Testis (tissue), 3 donors: Measurements from ENCODE around the gene PLIN4. TPM values are rescaled to one million over a fixed set of nuclear protein-coding genes. Genes with fewer than 3 reads are reported as not detected.
"Not testable (repeated sequence)": the region's sequence is repeated elsewhere in the genome, so short reads cannot be mapped to it uniquely, and the experiment has no call there.

ENCODE experiments used
- DNase-seq: peaks from one replicate; pipeline ENCODE4 v3.0.0-alpha.2; 2019
- H3K27ac ChIP-seq, 2 donors: fragments of 200-600 bp; sonication (generic); one replicate each; pipeline ENCODE4 v1.5.1; 2019
- H3K27me3 ChIP-seq: fragments of 200-600 bp; sonication (generic); one replicate; pipeline ENCODE4 v1.5.1; 2019
- H3K36me3 ChIP-seq: fragments of 200-600 bp; sonication (generic); one replicate; pipeline ENCODE4 v1.5.1; 2017; ENCODE audit warnings: low read depth; ENCODE audit errors: missing control alignments
- H3K4me1 ChIP-seq: fragments of 200-600 bp; sonication (generic); one replicate; pipeline ENCODE4 v1.5.1; 2019
- H3K4me3 ChIP-seq, 2 donors: fragments of 200-600 bp; sonication (generic); one replicate each; pipeline ENCODE4 v1.5.1; 2017 to 2019
- H3K9me3 ChIP-seq: fragments of 200-600 bp; sonication (generic); one replicate; pipeline ENCODE4 v1.5.1; 2017
- CTCF ChIP-seq, 3 experiments: fragments of 450-650 bp in 2 of 3; fragments of 200-600 bp in 1 of 3; sonication (generic) in 1 of 3; IDR thresholded peaks; one replicate each; pipeline ENCODE4 v1.5.1; 2016 to 2019; ENCODE audit warnings: antibody characterized with exemption in 3 of 3, mild to moderate bottlenecking in 2 of 3, moderate library complexity in 1 of 3
- POLR2A ChIP-seq: fragments of 450-650 bp; IDR thresholded peaks from one replicate; pipeline ENCODE4 v1.6.1; 2017; ENCODE audit warnings: antibody characterized with exemption, mild to moderate bottlenecking, moderate library complexity
- WGBS, 2 donors: methylation state at CpG; one replicate each; pipeline ENCODE4 v1.1.5; 2018; 5-methylcytosine and 5-hydroxymethylcytosine counted together
- intact Hi-C: fragments of 100-400 bp; cut with DNase I; formaldehyde crosslinking; loops from one replicate; pipeline ENCODE4 v1.15.1; 2023; ENCODE audit warnings: low total_unique reads
- polyA plus RNA-seq: library from polyadenylated mRNA; stranded (reverse); fragments of 350-450 nt; fragmentation: Illumina TruSeq; extraction: RNeasy Lipid Tissue Mini Kit (QIAGEN cat#74804); gene quantifications from one replicate; pipeline ENCODE4 v1.2.3, GENCODE V29; 2014; ENCODE audit warnings: low read depth, low replicate concordance; ENCODE audit not compliant: insufficient read depth
- total RNA-seq, 2 donors: library from RNA; depleted of rRNA; stranded (reverse); fragments of >200 nt; gene quantifications; one replicate each; pipeline ENCODE4 v1.2.3, GENCODE V29; 2016

Gene PLIN4
- total and polyA plus RNA-seq, 3 donors from 2014 or later = 2.8 to 4.0 (median 3.7) TPM

- no peak overlapping the region for H3K4me3 ChIP-seq
- 51 to 80% methylated on average over 34 to 87 of the region's 87 CpGs for WGBS, 2 donors
- intact Hi-C loops = no loop called here
- H3K4me1 ChIP-seq = no peaks in the 10 kb centered on the region
- no peaks in the 10 kb centered on the region for H3K36me3 ChIP-seq
- no peak overlapping the region for H3K27ac ChIP-seq
- no peaks in the 10 kb centered on the region for H3K9me3 ChIP-seq
- no peak for DNase-seq
- no peak for TF ChIP-seq POLR2A
- no peak for TF ChIP-seq CTCF (IDR thresholded peaks at IDR 0.05)
- H3K27me3 ChIP-seq = no peaks in the 10 kb centered on the region
Observed at GRCh38 chr19:4543842-4544647, 25.8 kb upstream of the PLIN4 start.

GRCh38 chr19:4542896-4543841 is 24.9 kb upstream of the PLIN4 start:
- DNase-seq = no peak
- H3K27ac ChIP-seq = no peak overlapping the region
- H3K4me3 ChIP-seq = peak overlapping the region in 1 of 2 donors; percentile 29
- 53 to 75% methylated on average over 46 to 50 of the region's 77 CpGs for WGBS, 2 donors
- H3K4me1 ChIP-seq = no peaks in the 10 kb centered on the region
- no peaks in the 10 kb centered on the region for H3K9me3 ChIP-seq
- no peaks in the 10 kb centered on the region for H3K36me3 ChIP-seq
- no peaks in the 10 kb centered on the region for H3K27me3 ChIP-seq
- TF ChIP-seq POLR2A = no peak
- TF ChIP-seq CTCF (IDR thresholded peaks at IDR 0.05) = no peak
- intact Hi-C loops = no loop called here

- DNase-seq, H3K27me3 ChIP-seq: not testable (repeated sequence)
Observed at GRCh38 chr19:4541806-4542145, 23.5 kb upstream of the PLIN4 start.

GRCh38 chr19:4541114-4541805 is 23.0 kb upstream of the PLIN4 start:
- no peaks in the 10 kb centered on the region for H3K4me1 ChIP-seq
- 84 to 85% methylated on average over 12 of the region's 12 CpGs for WGBS, 2 donors
- no peaks in the 10 kb centered on the region for H3K27me3 ChIP-seq
- intact Hi-C loops = no loop called here
- H3K4me3 ChIP-seq = no peak overlapping the region
- no peak for TF ChIP-seq POLR2A
- TF ChIP-seq CTCF (IDR thresholded peaks at IDR 0.05) = no peak
- H3K27ac ChIP-seq = no peak overlapping the region
- H3K9me3 ChIP-seq = no peaks in the 10 kb centered on the region
- no peaks in the 10 kb centered on the region for H3K36me3 ChIP-seq
- no peak for DNase-seq

More at GRCh38 chr19:4541806-4542145, 23.5 kb upstream of the PLIN4 start:
- H3K36me3 ChIP-seq, H3K4me1 ChIP-seq, H3K9me3 ChIP-seq, H3K27ac ChIP-seq, H3K4me3 ChIP-seq, intact Hi-C loops: not testable (repeated sequence)
- WGBS, 2 donors = 91 to 94% methylated on average over 12 of the region's 12 CpGs
